ENCODE measurements around the gene EEFSEC. TPM values are rescaled to one million over a fixed set of nuclear protein-coding genes. Genes with fewer than 3 reads are reported as not detected.

Gene EEFSEC
- polyA plus RNA-seq, 1 experiment: 6.8 TPM

DNA sequence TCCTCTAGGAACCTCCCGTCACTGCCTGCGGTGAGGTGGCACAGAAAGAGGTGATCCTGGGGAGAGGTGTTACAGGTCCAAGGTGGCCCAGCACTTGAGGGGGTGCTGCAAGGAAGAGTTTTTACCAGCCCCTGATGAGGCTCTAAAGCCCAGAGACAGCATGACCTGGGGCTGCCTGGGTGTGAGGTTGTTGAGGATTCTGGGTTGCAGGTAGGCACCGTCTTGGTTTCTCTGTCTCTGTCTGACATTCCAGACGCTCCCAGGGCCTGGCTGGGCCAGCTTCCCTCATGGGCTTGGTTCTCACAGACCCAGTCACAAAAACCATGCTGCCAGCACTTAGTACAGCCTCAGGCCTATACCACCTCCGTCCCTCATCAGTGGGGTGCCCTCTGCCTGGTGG, 282.3 kb downstream of the EEFSEC start:
- POLR2A ChIA-PET: no interaction called here
- TF ChIP-seq, protein P1, sequence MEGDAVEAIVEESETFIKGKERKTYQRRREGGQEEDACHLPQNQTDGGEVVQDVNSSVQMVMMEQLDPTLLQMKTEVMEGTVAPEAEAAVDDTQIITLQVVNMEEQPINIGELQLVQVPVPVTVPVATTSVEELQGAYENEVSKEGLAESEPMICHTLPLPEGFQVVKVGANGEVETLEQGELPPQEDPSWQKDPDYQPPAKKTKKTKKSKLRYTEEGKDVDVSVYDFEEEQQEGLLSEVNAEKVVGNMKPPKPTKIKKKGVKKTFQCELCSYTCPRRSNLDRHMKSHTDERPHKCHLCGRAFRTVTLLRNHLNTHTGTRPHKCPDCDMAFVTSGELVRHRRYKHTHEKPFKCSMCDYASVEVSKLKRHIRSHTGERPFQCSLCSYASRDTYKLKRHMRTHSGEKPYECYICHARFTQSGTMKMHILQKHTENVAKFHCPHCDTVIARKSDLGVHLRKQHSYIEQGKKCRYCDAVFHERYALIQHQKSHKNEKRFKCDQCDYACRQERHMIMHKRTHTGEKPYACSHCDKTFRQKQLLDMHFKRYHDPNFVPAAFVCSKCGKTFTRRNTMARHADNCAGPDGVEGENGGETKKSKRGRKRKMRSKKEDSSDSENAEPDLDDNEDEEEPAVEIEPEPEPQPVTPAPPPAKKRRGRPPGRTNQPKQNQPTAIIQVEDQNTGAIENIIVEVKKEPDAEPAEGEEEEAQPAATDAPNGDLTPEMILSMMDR (IDR thresholded peaks at IDR 0.05; ENCODE audit: low read depth, low read length): no peak
- Histone ChIP-seq H3K27ac (ENCODE audit: low read depth, low read length) (no peak overlapping the region), H3K4me3 (ENCODE audit: low read depth, low read length) (no peak overlapping the region), H3K9me3 (ENCODE audit: control insufficient read depth, insufficient read depth, low read length) (0 out of 2 replicates have a peak, but pooled peaks cover 3% of the 10 kb centered on the region), H3K27me3 (ENCODE audit: control insufficient read depth, insufficient read depth, low read length) (peaks cover 55% of the 10 kb centered on the region)
- CTCF ChIA-PET: no interaction called here
- no peak for DNase-seq (ENCODE audit: low read depth, low spot score)

DNA sequence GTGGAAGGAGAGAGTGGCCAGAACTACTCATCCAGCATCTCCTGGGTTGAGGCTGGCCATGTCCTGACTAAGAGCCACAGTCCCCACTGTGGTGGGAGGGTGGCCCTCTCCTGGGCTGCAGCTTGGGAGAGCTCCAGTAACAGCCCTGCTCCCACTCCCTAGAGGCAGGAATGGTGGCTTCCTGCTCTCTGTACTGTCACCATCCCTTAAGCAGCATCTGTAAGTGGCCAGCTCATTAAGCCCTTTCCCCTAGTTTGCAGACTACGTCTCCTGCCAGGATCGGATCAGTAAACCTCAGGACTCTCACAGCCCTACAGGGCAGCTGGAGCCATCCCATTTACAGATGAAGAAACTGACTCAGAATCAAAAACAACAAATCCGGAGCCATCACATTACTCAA, 282.9 kb downstream of the EEFSEC start:
- H3K27me3 ChIP-seq (ENCODE audit: control insufficient read depth, insufficient read depth, low read length): peaks cover 52% of the 10 kb centered on the region
- 0 out of 2 replicates have a peak, but pooled peaks cover 3% of the 10 kb centered on the region for H3K9me3 ChIP-seq (ENCODE audit: control insufficient read depth, insufficient read depth, low read length)
- no peak overlapping the region for H3K4me3 ChIP-seq (ENCODE audit: low read depth, low read length)
- ChIA-PET POLR2A (no interaction called here), CTCF (no interaction called here)
- no peak overlapping the region for H3K27ac ChIP-seq (ENCODE audit: low read depth, low read length)
- TF ChIP-seq, protein P1 (IDR thresholded peaks at IDR 0.05; ENCODE audit: low read depth, low read length): 0 out of 2 replicates have a peak, but pooled peaks have one; percentile 5
- no peak for DNase-seq (ENCODE audit: low read depth, low spot score)

DNA sequence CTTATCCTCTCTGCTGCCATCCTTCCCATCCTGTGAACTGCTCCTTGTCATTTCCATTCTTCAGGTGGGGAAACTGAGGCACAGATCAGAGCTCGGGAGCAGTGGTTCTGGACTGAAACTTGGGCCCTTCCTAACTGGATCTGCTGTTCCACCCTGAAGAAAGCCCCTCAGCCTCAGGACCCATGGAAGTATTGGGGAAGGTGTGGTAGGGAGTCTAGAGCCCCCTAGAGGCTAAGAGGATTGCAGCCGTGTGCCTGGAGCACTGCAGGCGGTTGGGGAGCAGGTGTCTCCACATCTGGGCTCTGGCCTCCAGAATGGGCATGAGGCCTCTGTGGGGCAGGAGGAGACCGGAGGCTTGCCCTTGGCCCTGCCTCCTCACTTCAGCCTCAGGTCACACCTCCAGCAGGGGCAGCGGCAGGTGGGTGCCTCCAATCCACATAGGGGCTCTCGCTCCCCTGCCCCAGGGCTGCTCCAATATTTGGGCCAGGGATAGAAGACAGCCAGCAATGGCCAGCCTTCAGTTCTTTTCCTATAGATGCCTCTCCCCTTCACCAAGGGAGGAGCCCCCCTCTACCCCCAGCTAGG, 285.3 kb downstream of the EEFSEC start:
- Histone ChIP-seq H3K27ac (ENCODE audit: low read depth, low read length) (no peak overlapping the region), H3K27me3 (ENCODE audit: control insufficient read depth, insufficient read depth, low read length) (peaks cover 49% of the 10 kb centered on the region), H3K9me3 (ENCODE audit: control insufficient read depth, insufficient read depth, low read length) (0 out of 2 replicates have a peak, but pooled peaks cover 3% of the 10 kb centered on the region), H3K4me3 (ENCODE audit: low read depth, low read length) (no peak overlapping the region)
- TF ChIP-seq, protein P1 (IDR thresholded peaks at IDR 0.05; ENCODE audit: low read depth, low read length): peak; percentile 39
- ChIA-PET POLR2A (no interaction called here), CTCF (interaction anchor here (1.5 kb wide), 1 partner anchor 59 kb away, joined by 3 read pairs; no protein-coding TSS in a partner anchor)
- DNase-seq (ENCODE audit: low read depth, low spot score): no peak

DNA sequence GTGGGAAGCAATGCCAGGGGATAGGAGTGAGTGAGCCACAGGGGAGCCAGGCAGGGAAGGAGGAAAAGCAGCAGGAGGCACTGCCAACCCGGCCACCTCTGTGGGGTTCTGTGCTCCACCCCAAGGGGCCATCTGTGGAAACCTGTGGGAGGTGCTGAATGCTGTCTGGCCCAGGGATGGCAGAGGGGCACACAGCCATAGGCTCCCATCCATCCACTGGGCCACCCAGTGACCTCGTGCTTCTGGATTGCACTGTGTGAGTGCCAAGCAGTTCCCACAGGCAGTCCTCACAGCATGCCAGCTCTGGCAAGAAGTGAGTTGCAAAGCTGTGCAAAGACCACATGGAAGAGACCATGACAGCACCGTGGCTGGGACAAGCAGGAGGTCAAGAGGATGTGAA, 285.9 kb downstream of the EEFSEC start:
- Histone ChIP-seq H3K27me3 (ENCODE audit: control insufficient read depth, insufficient read depth, low read length) (peaks cover 46% of the 10 kb centered on the region), H3K27ac (ENCODE audit: low read depth, low read length) (no peak overlapping the region), H3K9me3 (ENCODE audit: control insufficient read depth, insufficient read depth, low read length) (0 out of 2 replicates have a peak, but pooled peaks cover 3% of the 10 kb centered on the region), H3K4me3 (ENCODE audit: low read depth, low read length) (no peak overlapping the region)
- no peak for DNase-seq (ENCODE audit: low read depth, low spot score)
- ChIA-PET POLR2A (no interaction called here), CTCF (no interaction called here)
- TF ChIP-seq, protein P1 (IDR thresholded peaks at IDR 0.05; ENCODE audit: low read depth, low read length): no peak

DNA sequence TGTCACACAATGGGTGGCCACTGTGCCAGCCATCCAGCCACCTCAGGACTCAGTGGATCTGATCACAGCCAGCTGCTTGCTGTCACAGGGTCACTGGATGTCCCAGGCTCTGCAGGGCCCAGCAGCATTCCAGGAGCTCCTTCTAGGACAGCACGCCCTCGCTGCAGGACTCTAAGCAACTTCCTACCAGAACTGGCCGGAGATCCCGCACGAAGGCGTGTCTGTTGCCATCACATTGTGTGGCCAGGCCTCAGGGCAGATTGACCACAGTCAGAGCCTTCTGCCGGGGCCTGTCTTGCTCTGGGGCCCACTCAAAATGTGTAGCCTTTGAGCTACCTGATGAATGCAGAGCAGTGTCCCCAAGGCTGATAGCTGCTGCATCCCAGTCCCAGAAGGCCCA, 288.8 kb downstream of the EEFSEC start:
- H3K27ac ChIP-seq (ENCODE audit: low read depth, low read length): no peak overlapping the region
- no peak overlapping the region for H3K4me3 ChIP-seq (ENCODE audit: low read depth, low read length)
- H3K27me3 ChIP-seq (ENCODE audit: control insufficient read depth, insufficient read depth, low read length): peaks cover 48% of the 10 kb centered on the region
- DNase-seq (ENCODE audit: low read depth, low spot score): no peak
- ChIA-PET CTCF (no interaction called here), POLR2A (no interaction called here)
- TF ChIP-seq, protein P1 (IDR thresholded peaks at IDR 0.05; ENCODE audit: low read depth, low read length): no peak
- H3K9me3 ChIP-seq (ENCODE audit: control insufficient read depth, insufficient read depth, low read length): no peaks in the 10 kb centered on the region

Data from AG04450 (cell line).